Peyer's patch (tissue), 4 donors: ENCODE results near the gene P2RX1. TPM values are rescaled to one million over a fixed set of nuclear protein-coding genes. Genes with fewer than 3 reads are reported as not detected.
A peak's percentile ranks its signal among the peaks of the same experiment; 100 is the strongest.

Source experiments
- DNase-seq, 3 donors: peaks; one replicate each; pipeline ENCODE4 v3.0.0-alpha.2; 2017 to 2019
- H3K27ac ChIP-seq, 4 donors: fragments of 200-600 bp; sonication (generic); one replicate each; pipeline ENCODE4 v1.5.1; 2016 to 2019
- H3K27me3 ChIP-seq, 2 donors: fragments of 200-600 bp; sonication (generic); one replicate each; pipeline ENCODE4 v1.5.1; 2019
- H3K36me3 ChIP-seq, 3 donors: fragments of 200-600 bp; sonication (generic); one replicate each; pipeline ENCODE4 v1.5.1; 2016 to 2019
- H3K4me1 ChIP-seq, 4 donors: fragments of 200-600 bp; sonication (generic); one replicate each; pipeline ENCODE4 v1.5.1; 2016 to 2019
- H3K4me3 ChIP-seq, 4 donors: fragments of 200-600 bp; sonication (generic); 1 replicate in 3 of 4; 2 replicates in 1 of 4; pipeline ENCODE4 v1.5.1; 2016 to 2019; ENCODE audit warnings: mild to moderate bottlenecking in 1 of 4
- H3K9me3 ChIP-seq, 4 donors: fragments of 200-600 bp; sonication (generic); one replicate each; pipeline ENCODE4 v1.5.1; 2016 to 2019; ENCODE audit warnings: mild to moderate bottlenecking in 1 of 4
- POLR2A ChIP-seq, 2 donors: fragments of 450-650 bp; IDR thresholded peaks; one replicate each; pipeline ENCODE4 v1.5.1; 2017; ENCODE audit warnings: antibody characterized with exemption in 2 of 2, mild to moderate bottlenecking in 2 of 2, moderate library complexity in 2 of 2
- total RNA-seq, 4 donors: library from RNA; depleted of rRNA; stranded (reverse); fragments of >200 nt; gene quantifications; one replicate each; pipeline ENCODE4 v1.1.0, GENCODE V29; 2016
- TF ChIP-seq, protein P1 (sequence below), 6 experiments: fragments of 450-650 bp in 4 of 6; fragments of 200-600 bp in 2 of 6; sonication (generic) in 1 of 6; IDR thresholded peaks; one replicate each; pipeline ENCODE4 v1.5.1; 2017 to 2019; ENCODE audit warnings: antibody characterized with exemption in 6 of 6, mild to moderate bottlenecking in 3 of 6, moderate library complexity in 1 of 6

The P2RX1 gene
- total RNA-seq, 4 donors from 2014 or later, result 0.88 to 27.2 (median 4.3) TPM

- peaks cover 5 to 45% (median 28%) of the 10 kb centered on the region in 4 donors for H3K4me1 ChIP-seq
Observed at GRCh38 chr17:3887394-3887793, 28.9 kb downstream of the P2RX1 start.

DNA sequence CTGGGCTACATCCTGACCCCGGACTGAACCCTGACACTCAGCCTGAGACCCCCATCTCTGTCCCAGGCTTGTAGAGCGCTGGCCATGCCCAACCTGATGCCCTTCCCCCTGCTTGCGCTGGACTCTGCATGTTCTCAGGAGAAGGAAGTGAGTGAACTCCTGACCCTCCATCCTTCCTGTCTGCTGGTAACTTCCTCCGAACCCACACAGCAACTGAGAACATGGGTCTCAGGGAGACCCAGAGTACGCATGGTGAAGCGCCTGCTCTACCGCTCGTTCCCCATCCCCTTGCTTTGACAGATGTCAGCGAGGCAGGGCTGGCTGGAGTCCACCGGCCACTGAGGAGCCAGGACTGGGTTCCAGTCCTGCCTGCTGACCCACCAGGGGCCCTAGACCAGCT, 29.5 kb downstream of the P2RX1 start:
- no peak for TF ChIP-seq POLR2A (IDR thresholded peaks at IDR 0.05)
- TF ChIP-seq, protein P1, sequence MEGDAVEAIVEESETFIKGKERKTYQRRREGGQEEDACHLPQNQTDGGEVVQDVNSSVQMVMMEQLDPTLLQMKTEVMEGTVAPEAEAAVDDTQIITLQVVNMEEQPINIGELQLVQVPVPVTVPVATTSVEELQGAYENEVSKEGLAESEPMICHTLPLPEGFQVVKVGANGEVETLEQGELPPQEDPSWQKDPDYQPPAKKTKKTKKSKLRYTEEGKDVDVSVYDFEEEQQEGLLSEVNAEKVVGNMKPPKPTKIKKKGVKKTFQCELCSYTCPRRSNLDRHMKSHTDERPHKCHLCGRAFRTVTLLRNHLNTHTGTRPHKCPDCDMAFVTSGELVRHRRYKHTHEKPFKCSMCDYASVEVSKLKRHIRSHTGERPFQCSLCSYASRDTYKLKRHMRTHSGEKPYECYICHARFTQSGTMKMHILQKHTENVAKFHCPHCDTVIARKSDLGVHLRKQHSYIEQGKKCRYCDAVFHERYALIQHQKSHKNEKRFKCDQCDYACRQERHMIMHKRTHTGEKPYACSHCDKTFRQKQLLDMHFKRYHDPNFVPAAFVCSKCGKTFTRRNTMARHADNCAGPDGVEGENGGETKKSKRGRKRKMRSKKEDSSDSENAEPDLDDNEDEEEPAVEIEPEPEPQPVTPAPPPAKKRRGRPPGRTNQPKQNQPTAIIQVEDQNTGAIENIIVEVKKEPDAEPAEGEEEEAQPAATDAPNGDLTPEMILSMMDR (IDR thresholded peaks at IDR 0.05), result no peak

More at GRCh38 chr17:3887394-3887793, 28.9 kb downstream of the P2RX1 start:
- no peak for DNase-seq
- Histone ChIP-seq H3K36me3 (peaks cover 0 to 17% (median 0%) of the 10 kb centered on the region in 3 donors), H3K27me3 (no peaks in the 10 kb centered on the region), H3K4me3 (no peak overlapping the region), H3K9me3 (no peaks in the 10 kb centered on the region), H3K27ac (peak overlapping the region; percentile 74 to 87 (median 80))
- TF ChIP-seq, protein P1 (IDR thresholded peaks at IDR 0.05), result no peak
- TF ChIP-seq POLR2A (IDR thresholded peaks at IDR 0.05), result no peak

GRCh38 chr17:3885970-3886369, 30.3 kb downstream of the P2RX1 start:
- Histone ChIP-seq H3K4me3 (no peak overlapping the region), H3K36me3 (peaks cover 0 to 17% (median 0%) of the 10 kb centered on the region in 3 donors), H3K9me3 (no peaks in the 10 kb centered on the region), H3K27me3 (no peaks in the 10 kb centered on the region), H3K4me1 (peaks cover 5 to 32% (median 20%) of the 10 kb centered on the region in 4 donors), H3K27ac (peak overlapping the region in 3 of 4 donors; percentile 6 to 87 (median 75))
- TF ChIP-seq POLR2A (IDR thresholded peaks at IDR 0.05), result no peak
- TF ChIP-seq, protein P1 (IDR thresholded peaks at IDR 0.05), result no peak
- DNase-seq, result no peak

More for the DNA sequence above, 29.5 kb downstream of the P2RX1 start:
- H3K36me3 ChIP-seq, result peaks cover 0 to 17% (median 0%) of the 10 kb centered on the region in 3 donors
- DNase-seq, result peak in 2 of 3 donors; percentile 69 to 77
- peak overlapping the region; percentile 74 to 87 (median 80) for H3K27ac ChIP-seq
- no peaks in the 10 kb centered on the region for H3K27me3 ChIP-seq
- peaks cover 5 to 39% (median 25%) of the 10 kb centered on the region in 4 donors for H3K4me1 ChIP-seq
- no peaks in the 10 kb centered on the region for H3K9me3 ChIP-seq
- peak overlapping the region in 1 of 4 donors; percentile 4 for H3K4me3 ChIP-seq

DNA sequence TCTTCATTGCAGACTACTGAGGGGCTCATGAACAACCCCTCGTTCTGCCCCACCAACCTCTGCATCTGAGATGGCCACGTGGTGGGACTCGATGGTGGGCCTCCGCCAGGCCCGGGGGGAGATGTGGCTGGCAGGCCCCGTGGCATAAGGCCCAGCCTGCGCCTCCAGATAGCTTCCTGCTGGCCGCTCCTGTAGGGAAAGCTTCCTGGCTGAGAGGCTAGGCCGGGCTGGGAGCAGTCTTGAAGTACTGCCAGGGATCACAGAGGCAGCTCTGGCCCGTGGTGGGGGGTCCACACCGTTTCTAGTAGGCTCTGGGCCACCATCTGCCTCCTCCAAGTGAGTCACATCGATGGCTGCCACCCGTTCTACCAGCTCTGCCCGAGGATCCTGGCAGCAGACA, 31.0 kb downstream of the P2RX1 start:
- Histone ChIP-seq H3K4me1 (peaks cover 5 to 31% (median 21%) of the 10 kb centered on the region in 4 donors), H3K36me3 (peaks cover 0 to 17% (median 0%) of the 10 kb centered on the region in 3 donors)
- TF ChIP-seq, protein P1 (IDR thresholded peaks at IDR 0.05), result no peak
- no peak for TF ChIP-seq POLR2A (IDR thresholded peaks at IDR 0.05)

DNA sequence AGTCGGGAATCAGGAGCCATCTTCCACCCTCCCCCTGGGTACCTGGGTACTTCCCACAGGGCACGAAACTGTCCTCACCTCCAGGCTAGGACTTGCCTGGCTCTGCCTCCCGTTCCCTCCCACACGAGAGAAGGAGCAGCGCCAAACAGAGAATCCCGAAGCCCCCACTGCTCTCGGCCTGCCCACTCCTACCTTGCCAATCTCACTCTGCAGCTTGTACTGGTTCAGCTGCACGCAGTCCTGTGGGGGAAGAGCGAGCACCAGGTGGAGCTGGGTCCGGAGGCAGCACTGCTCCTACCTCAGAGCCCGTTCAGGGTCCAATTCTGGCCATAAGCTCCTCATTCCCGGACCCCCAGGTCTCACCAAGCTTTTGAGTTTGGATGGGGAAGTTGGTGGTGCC, 32.1 kb downstream of the P2RX1 start:
- no peak for DNase-seq
- H3K9me3 ChIP-seq, result no peaks in the 10 kb centered on the region
- peaks cover 0 to 17% (median 0%) of the 10 kb centered on the region in 3 donors for H3K36me3 ChIP-seq
- TF ChIP-seq, protein P1 (IDR thresholded peaks at IDR 0.05), result no peak
- no peak for TF ChIP-seq POLR2A (IDR thresholded peaks at IDR 0.05)
- no peaks in the 10 kb centered on the region for H3K27me3 ChIP-seq
- H3K4me3 ChIP-seq, result no peak overlapping the region
- no peak overlapping the region for H3K27ac ChIP-seq
- peaks cover 5 to 31% (median 19%) of the 10 kb centered on the region in 4 donors for H3K4me1 ChIP-seq

More for the DNA sequence above, 31.0 kb downstream of the P2RX1 start:
- Histone ChIP-seq H3K4me3 (no peak overlapping the region), H3K27me3 (no peaks in the 10 kb centered on the region), H3K9me3 (no peaks in the 10 kb centered on the region), H3K27ac (peak overlapping the region in 1 of 4 donors; percentile 6)
- DNase-seq, result no peak
